Fibroblast of skin of back (primary cell): ENCODE results near the gene SAA4.
"Not testable (repeated sequence)": the region's sequence is repeated elsewhere in the genome, so short reads cannot be mapped to it uniquely, and the experiment has no call there.

Experiments
- DNase-seq: peaks from one replicate; pipeline ENCODE4 v3.0.0-alpha.2; 2013

The SAA4 gene

DNA sequence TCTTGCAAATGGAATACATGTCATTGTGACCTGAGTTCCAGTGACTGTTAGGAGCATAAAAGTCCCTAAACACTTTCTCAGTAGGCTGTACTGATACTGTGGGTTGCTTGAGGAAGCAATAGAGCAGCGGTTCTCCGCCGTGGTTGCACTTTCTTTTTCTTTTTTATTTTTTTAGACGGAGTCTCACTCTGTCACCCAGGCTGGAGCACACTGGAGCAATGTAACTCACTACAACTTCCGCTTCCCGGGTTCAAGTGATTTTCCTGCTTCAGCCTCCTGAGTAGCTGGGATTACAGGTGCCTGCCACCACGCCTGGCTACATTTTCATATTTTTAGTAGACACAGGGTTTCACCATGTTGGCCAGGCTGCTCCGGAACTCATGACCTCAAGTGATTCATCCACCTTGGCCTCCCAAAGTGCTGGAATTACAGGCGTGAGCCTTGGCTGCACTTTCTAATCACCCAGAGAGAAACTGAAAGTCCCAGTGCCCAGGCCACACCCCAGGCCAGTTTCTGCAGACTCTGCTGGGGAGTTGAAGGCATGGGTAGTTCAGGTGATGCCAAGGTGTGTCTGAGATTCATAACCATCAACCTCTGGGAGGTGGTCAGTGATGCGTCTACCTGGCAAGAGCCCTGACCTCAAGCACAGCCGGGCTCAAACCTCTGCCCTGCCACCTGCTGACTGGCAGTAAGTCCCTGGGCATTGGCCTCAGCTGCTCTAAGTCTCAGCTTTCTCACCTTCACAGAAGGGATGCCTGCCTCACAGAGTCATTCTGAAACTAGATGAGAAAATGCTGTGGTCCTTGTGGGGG, 10.0 kb upstream of the SAA4 start:
- not testable (repeated sequence) for DNase-seq

DNA sequence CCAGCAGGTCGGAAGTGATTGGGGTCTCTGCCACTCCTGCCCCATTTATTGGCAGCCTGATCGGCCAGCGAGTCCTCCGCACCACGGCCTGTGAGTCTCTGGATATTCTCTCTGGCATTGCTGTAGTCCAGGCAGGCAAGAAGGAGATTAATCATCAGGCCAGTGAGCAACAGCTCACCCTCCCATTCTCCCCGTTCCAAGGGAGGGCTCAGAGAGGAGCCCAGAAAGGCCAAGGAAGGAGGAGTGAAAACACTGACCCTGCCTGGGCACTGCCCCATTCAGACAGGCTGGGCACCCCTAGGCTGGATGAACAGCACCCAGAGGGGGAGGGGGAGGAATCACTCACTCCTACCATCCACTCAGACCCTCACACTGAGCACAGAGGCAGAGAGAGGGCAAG, 8.8 kb upstream of the SAA4 start:
- DNase-seq = no peak

DNA sequence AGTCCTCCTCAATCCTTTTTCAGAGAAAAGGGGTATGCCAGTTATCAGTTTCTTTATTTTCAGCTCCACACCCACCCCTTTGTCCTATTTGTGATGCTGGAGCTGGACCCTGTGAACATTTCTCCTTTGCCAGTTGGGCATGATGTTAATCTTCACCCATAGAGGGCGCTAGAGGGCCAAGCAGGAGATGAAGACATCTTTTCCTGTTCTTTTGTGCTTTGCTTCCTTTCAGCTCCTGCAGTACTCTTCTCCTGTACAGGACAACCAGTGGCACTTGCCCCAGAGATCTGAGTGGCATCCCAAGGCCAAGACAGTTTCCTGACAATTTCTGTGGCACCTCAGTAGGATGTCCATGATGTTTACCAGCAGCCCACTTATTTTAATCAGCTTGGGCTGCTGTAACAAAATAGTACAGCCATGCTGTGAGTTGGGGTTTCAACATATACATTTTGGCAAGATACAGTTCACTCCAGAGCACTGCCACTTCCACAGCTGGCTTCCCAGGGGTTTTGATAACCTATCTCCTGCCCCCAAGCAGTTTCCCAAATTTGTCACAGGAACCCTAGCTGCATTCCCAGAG, 7.3 kb upstream of the SAA4 start:
- DNase-seq = peak; percentile 64

DNA sequence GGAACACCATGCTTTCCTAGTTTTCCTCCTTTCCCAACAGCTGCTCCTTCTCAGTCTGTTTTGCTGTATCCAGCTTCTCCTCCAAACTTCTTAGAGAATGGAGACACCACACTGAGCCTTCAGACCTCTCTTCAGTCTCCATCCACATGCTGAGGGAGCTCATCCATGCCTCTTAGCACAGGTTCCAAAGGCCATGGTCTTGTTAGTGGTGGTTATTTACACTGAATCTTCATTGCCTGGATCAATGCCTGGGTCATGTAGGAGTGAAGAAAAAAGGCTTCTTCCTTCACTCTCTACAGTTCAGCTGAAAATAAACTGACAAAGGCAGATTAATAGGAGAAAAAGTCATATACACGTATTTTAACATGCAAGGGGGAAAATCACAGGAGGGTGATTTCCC, 3.1 kb upstream of the SAA4 start:
- no peak for DNase-seq

DNA sequence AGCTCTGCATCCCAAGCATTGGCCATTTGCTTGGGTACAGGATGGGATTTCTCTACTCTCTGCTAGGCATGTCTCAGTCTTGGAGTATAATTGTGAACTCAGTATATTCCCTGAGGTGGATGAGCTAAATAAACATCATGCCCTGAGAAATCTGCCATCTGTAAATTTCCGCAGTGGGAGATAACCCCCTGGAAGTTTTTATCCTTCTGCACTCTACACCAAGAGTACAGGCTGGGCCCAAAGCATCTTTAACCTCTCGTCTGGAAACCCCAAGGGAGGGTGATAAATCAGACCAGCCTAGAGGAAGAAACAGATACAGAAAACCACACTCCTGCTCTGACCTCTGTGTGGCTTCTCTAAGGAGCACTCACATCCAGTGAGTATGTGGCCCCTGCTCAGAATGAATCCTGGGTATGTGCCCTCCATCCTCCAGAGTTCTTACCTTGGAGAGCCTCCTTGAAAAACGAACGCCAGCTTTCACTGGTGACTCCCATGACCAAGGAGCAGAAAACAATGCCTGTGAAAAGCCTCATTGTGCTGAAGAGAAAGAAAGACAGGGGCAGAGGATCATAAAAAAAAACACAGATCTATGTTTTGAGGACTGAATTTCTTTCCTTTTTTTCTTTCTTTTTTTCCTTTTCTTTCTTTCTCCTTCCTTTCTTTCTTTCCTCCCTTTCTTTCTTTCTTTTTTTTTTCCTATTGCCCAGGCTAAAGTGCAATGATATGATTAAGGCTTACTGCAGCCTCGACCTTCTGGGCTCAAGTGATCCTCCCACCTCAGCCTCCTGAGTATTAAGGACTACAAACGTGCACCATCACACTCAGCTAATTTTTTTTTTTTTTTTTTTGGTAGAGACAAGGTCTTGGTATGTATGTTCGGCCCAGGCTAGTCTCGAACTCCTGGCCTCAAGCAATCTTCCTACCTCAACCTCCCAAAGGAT, 938 bp downstream of the SAA4 start:
- no peak for DNase-seq

DNA sequence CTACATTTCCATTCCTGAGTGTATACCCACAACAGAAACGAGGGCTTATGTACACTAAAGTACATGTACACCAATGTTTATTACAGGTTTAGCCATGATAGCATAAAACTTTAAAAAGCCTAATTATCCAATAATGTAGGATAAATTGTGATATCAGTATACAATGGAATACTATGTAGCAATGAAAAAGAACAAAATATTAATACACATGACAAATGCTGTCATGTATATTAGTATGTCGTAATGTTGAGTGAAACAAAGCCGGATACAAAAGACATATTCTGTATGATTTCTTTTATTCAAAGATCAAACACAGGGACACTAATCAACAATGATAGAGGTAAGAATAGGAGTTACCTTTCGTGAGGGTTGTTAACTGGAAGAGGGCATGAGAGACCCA, 2.7 kb downstream of the SAA4 start:
- no peak for DNase-seq

DNA sequence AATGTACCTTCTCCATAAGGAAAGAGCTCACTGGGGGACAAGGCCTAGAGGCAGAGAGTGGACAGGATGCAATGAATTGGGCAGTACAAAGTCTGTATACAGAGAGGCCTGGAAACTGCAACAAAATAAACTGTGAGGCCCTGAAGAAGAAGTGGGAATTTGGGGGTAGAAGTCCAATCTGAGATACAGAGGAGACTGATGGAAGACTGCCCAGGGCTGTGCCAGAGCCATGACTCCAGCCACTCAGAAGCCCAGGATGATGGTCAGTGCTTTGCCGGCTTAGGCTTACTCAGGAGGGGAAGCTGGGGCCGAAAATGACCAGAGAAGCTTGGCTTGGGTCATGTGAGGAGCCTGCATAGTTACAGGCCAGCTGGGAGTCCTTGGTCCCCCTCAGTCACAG, 5.7 kb downstream of the SAA4 start:
- DNase-seq = no peak

DNA sequence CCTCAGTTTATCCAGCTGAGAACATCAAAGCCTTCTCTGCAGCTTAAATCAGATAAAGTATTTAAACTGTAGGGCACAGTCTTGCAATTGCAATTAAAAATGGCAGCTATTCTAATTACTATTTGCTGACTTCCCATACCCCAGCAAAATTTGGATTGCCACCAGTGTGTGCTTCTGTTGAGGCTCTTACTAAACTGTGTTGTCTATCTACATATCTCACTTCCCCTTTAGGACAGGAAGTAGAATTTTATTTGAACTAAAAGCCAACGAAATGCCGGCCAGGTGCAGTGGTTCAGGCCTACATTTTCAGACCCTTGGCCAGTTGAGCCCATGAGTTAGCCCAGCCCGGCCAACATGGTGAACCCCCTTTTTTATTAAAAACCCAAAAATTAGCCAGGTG, 7.1 kb downstream of the SAA4 start:
- no peak for DNase-seq

DNA sequence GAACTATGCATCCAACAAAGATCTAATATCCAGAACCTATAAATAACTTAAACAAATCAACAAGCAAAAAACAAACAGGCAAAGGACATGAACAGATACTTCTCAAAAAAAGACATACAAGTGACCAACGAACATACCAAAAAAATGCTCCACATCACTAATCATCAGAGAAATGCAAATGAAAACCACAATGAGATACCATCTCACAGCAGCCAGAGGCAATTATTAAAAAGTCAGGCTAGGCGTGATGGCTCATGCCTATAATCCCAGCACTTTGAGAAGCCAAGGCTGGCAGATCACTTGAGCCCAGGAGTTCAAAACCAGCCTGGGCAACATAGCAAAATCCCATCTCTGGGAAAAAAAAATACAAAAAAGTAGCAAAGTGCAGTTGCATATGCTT, 10.7 kb downstream of the SAA4 start:
- no peak for DNase-seq

DNA sequence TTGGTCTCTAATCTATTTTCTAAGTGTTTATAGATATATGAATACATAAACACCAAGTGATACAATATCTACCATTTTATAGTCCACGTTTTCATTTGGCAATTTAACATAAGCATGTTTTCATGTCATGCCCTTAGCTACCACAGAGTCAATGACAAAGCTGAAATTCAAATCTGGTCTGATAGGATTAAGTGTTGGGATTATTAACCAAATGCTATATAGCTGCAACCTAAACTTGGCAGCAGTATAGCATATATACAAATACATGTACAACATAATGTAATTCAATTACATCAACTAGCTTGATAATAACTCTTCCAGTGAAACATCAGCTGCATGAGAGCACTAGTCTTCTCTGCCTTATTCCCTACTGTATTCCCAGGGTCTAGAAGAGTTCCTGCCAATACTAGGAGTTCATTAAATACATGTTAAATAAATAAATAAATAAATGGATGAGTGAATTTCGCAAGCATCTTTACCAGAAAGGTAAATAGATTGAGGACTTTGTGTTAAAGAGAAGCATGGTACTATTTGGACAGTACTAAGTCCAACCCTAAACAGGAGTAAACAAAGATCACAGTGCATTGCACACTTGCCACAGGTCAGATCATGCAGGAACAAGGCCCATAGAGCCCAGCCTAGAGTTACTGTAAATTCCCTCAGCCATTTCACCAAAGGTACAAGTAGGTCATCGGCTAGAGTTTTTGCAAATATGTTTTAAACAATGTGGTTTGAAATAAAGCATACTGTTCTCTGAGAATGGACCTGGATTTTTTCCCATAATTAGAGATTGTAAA, 12.8 kb downstream of the SAA4 start:
- DNase-seq = no peak

DNA sequence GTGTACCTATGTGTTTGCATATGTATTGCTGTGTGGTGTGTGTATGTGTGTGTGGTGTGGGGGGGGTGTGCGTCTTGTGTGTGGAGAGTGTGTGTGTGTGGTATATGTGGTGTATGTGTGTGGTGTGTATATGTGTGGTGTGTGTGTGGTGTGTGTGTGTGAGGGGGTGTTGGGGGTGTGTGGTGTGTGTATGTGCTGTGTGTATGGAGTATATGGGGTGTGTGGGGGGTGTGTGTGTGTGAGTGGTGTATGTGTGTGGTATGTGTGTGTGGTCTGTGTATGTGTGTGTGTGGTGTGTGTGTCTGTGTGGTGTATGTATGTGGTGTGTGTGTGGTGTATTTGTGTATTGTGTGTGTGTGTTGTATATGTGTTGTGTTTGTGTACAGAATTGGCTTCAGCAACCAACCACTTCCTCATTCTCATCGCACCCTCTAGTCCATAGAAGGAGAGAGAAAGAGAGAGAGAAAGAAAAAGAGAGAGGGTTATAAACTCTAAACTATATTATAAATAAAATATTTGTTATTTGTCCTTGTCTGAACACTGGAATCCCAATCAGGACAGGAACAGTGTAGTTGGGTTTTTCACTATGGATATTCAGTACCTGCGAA, 13.7 kb downstream of the SAA4 start:
- DNase-seq = no peak

DNA sequence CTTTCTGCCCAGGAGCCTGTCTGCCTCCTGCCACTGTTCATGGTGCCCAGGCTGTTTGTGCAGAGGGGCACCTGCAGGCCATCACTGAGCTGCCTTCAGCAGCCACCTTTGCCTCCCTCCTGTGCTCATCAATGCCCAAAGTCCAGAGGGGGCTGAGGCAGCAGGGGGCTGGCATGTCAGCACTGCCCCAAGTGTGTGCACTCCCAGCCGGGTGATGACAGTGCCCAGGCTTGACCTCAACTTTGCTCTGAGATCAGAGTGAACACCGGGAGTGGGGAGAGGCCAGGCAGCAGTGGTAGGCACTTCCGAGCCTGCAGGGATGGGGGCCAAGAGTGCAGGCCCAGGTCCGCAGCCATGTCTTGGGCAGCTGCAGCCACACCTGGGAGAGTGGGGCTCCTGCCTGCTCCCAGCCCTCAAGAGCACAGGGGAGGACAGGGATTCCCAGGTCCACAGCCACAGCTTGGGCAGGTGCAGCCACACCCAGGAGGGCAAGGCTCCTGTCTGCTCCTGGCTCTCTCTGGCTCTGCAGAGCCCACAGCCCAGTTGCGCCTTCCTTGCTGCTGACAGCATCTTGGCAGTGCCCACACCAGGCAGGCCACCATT, 15.2 kb downstream of the SAA4 start:
- DNase-seq = no peak

DNA sequence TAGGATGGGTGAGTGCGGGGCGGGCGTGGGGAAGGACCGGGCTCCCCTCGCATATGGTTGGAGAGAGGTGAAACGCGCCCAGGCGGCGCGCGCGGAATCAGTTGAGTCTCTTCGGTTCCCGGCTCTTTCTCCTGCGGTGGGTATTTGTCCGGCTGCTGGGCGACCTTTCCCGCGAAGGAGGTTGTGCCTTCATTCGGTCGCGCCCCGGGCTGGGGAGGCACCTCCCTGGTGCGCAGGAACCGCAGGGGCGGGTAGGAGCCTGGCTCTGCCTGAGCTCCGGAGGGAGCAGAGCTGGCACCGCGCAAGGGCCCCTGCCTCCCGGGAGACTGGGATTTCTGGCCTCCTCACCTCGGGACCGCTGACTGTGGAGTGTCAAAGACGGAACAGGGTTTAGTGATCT, 27.5 kb downstream of the SAA4 start:
- DNase-seq = no peak

DNA sequence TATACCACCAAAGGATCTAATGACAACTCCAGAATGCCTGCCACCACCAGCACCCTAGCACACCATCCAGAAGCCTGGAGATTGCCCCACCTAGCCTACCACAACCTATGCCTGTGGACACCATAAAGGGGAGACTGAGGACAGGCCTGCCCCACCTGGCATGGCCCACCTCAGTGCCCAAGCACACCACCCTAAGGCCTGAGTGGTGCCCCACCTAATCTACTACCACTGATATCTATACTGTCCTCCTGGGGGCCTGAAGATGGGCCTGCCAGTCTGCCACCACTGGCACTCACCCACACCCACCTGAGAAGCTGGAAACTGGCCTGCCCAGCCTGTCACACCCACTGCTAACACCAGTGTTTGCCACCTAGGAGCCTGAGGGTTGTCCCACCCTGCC, 31.8 kb downstream of the SAA4 start:
- no peak for DNase-seq

DNA sequence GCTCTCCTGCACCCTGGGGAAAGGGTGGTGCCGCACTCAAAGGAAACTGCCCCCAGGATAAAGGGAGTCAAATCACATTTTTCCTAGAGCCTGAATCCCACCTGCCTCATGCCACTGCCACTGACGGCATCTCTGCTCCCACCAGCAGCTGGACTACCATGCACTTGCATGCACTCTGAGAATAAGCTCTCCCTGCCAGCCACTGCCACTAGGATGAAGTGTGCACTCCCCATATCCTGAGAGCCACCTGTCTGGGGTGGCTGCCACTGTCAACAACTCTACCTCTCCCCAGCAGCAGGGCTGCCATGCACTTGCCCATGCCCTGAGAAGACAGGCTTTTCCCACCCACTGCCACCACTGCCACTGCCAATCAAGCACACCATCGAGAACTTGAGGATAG, 32.4 kb downstream of the SAA4 start:
- DNase-seq = no peak

DNA sequence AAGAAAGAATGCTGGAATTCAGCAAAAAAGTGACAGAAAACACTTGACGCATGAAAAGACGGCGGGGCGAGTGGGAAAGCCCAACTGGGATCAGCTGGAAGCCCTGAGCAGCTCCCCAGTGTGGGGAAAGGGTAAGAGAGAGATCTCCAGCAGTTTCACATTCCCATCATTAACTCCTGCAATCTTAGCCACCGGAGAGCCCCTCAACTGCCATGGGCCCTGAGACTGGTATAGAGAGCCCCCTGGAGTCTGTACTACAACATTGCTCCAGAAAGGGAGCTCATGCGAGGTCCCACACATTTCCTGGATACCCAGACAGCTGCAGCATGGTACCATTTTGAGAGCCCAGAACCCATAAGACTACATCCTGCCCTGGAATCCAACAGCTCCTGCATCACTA, 32.9 kb downstream of the SAA4 start:
- peak; percentile 3 for DNase-seq

DNA sequence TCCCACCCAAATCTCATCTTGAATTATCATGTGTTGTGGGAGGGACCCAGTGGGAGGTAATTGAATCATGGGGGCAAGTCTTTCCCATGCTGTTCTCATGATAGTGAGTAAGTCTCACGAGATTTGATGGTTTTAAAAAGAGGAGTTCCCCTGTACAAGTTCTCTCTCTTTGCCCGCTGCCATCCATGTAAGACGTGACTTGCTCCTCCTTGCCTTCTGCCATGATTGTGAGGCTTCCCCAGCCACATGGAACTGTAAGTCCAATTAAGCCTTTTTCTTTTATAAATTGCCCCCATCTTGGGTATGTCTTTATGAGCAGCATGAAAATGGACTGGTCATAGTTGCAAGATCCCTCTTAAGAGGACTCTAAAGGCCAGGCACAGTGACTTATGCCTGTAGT, 38.9 kb downstream of the SAA4 start:
- DNase-seq = not testable (repeated sequence)

DNA sequence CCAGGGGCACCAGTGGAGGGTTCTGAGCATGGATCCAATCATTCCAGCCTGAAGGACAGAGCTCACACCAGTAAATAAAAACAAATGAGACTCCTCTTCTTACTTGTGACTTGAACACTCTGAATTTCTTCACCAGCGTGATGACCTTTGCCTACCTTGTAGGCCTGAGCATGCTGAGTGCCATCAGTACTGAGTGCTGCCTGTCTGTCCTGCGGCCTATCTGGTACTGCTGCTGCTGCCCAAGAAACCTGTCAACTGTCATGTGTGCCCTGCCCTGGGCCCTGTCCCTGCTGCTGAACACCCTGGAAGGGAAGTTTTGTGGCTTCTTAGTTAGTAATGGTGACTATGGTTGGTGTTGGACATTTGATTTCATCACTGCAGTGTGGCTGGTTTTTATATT, 40.1 kb downstream of the SAA4 start:
- DNase-seq = no peak

DNA sequence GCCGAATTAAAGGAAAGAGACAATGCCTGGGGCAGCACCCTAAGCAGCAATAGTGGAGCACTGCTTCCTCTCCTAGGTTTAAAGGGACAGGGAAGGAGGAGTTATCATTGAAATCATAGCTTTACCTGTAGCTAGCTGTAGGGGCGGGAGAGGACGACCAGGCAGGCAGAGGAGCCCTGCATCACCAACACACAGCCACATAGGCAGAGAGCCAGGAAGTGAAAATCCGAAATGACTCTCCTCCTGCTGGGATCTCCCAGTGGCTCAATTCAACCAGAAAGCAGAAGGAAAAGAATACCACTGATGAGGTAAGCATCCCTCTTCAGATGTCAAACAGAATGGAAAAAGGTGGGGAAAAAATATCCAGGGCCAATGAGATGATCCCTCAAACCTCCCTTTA, 43.6 kb downstream of the SAA4 start:
- no peak for DNase-seq

DNA sequence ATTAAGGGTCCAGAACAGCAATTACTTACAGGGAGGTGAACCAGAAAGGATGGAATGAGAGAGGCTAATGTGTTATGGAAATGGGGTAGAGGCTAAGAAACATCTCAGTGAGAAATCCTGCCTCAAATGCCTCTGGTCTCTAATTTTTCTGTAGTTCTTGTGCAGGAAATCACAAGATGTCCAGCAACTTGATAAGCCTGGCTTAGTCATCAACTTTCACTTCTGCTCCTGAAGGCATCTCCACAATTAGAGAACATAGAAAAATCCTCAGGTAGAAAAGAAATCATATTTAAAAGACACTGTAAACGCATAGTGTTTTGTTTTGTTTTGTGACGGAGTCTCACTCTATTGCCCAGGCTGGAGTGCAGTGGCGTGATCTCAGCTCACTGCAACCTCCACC, 45.2 kb downstream of the SAA4 start:
- DNase-seq = no peak

DNA sequence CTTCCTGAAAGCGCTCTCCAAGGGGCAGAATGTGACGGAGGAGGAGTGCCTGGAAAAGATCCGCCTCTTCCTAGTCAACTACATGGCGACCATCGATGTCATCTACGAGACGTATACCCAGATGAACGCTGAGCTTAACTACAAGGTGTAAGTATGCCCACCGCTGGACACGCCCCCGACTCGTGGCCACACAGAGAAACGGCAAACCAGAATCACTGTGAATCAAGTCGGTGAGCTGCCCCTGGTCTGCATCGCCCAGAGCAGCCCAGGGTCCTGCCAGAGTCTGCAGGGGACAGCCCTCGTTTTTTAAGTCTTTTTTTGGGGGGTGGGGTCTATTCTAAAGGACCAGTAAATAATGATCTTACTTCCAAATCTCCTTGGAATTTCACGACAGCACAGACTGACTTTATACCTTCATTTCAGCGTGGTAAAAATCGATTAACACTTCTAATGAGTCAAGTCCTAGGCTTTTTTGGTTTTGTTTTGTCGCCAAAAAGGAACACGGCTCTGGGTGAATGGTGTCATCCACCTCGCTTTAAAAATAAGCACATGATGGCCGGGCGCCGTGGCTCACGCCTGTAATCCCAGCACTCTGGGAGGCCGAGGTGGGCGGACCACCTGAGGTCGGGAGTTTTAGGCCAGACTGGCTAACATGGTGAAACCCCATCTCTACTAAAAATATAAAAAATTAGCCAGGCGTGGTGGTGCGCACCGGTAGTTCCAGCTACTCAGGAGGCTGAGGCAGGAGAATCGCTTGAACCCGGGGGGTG, 46.9 kb downstream of the SAA4 start:
- DNase-seq = not testable (repeated sequence)
